ENCODE data around the gene DPYSL3. TPM values are rescaled to one million over a fixed set of nuclear protein-coding genes. Genes with fewer than 3 reads are reported as not detected.

The DPYSL3 gene
- total RNA-seq, 1 donor from 2014 or later, result 165 TPM

DNA sequence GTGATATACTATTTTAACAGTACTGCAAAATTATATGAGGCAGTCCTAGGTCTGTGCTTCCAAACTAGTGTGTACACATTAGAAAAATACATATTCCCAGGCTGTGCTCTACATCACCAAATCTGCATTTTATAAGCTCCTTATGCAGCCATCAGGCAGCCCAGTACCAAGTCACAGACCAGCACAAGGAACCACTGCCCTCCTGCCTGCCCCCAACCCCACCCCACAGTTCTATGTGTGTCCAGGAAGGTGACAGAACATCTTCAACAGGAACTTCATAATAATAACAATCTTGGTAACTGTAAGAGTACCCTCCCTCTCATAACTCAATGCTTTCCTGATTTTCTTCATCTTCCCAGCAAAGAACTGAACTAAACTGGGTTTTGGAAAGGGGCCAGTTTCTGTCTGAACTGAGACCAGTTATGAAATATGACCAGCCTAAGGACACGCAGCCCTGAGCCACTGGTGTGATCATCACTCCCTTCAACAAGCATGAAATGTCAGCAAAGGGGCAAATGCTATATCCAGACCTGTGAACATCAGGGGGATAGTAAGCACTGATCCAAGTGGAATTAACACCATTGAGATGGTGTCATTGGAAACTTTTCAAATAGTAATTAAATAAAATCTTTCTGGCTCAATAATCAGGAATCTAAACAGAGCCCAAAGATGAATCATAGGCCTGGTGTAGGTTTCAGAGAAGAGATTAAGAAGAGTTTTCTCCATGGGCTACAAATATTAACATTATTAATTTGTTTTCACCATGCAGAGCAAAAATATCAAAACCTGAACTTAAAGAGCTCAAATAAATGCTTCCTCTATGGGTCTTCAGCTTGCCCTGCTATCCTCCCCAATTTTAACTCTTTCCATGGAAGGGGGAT lies 82.1 kb downstream of the DPYSL3 start:
- DNase-seq (ENCODE audit: low spot score in 2 of 2, unreplicated experiment in 2 of 2), result no peak
- H3K9me3 Mint-ChIP-seq, result peaks cover 4% of the 10 kb centered on the region
- peak overlapping the region; percentile 75 for H3K27ac Mint-ChIP-seq
- no peaks in the 10 kb centered on the region for H3K27me3 Mint-ChIP-seq (ENCODE audit: low read depth)
- TF ChIP-seq, protein P1, sequence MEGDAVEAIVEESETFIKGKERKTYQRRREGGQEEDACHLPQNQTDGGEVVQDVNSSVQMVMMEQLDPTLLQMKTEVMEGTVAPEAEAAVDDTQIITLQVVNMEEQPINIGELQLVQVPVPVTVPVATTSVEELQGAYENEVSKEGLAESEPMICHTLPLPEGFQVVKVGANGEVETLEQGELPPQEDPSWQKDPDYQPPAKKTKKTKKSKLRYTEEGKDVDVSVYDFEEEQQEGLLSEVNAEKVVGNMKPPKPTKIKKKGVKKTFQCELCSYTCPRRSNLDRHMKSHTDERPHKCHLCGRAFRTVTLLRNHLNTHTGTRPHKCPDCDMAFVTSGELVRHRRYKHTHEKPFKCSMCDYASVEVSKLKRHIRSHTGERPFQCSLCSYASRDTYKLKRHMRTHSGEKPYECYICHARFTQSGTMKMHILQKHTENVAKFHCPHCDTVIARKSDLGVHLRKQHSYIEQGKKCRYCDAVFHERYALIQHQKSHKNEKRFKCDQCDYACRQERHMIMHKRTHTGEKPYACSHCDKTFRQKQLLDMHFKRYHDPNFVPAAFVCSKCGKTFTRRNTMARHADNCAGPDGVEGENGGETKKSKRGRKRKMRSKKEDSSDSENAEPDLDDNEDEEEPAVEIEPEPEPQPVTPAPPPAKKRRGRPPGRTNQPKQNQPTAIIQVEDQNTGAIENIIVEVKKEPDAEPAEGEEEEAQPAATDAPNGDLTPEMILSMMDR (IDR thresholded peaks at IDR 0.05; ENCODE audit: unreplicated experiment), result no peak
- H3K4me3 Mint-ChIP-seq, result no peak overlapping the region
- peaks cover 22% of the 10 kb centered on the region for H3K36me3 Mint-ChIP-seq
- peaks cover 54% of the 10 kb centered on the region for H3K4me1 Mint-ChIP-seq

DNA sequence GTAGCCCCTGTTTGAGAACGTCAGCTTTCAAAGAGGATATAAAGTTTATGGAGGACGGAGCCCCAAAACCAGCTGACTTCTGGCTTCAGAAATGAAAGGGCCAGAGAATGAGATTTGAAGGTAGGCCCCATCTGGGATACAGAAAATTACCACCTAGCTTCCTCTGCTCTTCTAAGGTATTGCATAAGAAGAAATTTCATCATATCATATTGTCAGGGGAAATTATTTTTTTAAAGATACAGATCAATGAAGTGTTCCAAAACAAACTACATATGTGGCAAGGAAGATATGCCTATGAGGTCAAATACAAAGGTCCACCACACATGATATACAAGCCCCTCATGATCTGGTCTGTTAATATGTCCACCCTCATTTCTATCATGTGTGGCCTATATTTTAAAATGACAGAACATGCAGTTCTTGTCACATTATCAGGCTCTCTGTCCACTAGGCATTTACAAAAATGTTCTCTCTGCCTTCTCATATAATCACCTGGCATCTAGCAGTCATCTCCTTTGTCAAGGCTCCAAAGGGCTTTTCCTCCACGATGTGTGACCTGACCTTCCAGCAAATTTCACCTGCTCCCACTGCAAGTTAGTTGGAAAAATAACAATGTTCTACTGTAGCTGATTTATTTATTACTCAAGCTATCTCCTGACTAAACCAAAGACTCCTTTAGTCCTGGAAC lies 83.1 kb downstream of the DPYSL3 start:
- no peak for DNase-seq (ENCODE audit: low spot score in 2 of 2, unreplicated experiment in 2 of 2)
- peaks cover 13% of the 10 kb centered on the region for H3K9me3 Mint-ChIP-seq
- no peaks in the 10 kb centered on the region for H3K27me3 Mint-ChIP-seq (ENCODE audit: low read depth)
- peaks cover 30% of the 10 kb centered on the region for H3K36me3 Mint-ChIP-seq
- H3K4me1 Mint-ChIP-seq, result peaks cover 46% of the 10 kb centered on the region
- peak overlapping the region; percentile 29 for H3K27ac Mint-ChIP-seq
- TF ChIP-seq, protein P1 (IDR thresholded peaks at IDR 0.05; ENCODE audit: unreplicated experiment), result no peak
- no peak overlapping the region for H3K4me3 Mint-ChIP-seq

DNA sequence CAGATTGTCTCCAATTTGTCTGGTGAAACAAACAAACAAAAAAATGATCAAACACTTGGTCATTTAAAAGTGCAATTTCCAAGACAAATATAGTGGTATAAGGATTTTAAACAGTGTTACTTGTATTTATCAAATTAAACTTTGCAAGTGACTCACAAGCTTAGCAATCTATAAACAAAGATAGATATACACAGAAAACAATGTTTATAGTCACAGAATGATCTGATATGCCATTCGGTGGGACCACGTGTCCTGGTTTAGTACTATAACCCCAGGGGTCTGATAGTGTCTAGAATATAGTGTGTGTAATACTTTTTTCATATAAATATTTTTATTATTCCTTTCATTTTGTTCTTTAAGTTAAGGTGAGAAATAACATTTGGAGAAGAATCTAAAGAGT lies 91.3 kb downstream of the DPYSL3 start:
- DNase-seq (ENCODE audit: low spot score in 2 of 2, unreplicated experiment in 2 of 2), result no peak
- Mint-ChIP-seq H3K9me3 (peaks cover 10% of the 10 kb centered on the region), H3K27ac (no peak overlapping the region), H3K4me1 (peaks cover 17% of the 10 kb centered on the region), H3K27me3 (ENCODE audit: low read depth) (no peaks in the 10 kb centered on the region), H3K36me3 (peaks cover 57% of the 10 kb centered on the region), H3K4me3 (no peak overlapping the region)
- TF ChIP-seq, protein P1 (IDR thresholded peaks at IDR 0.05; ENCODE audit: unreplicated experiment), result no peak

- Mint-ChIP-seq H3K9me3 (peaks cover 6% of the 10 kb centered on the region), H3K36me3 (peaks cover 59% of the 10 kb centered on the region), H3K27me3 (ENCODE audit: low read depth) (no peaks in the 10 kb centered on the region), H3K4me1 (peaks cover 17% of the 10 kb centered on the region), H3K4me3 (no peak overlapping the region), H3K27ac (peak overlapping the region; percentile 78)
- DNase-seq (ENCODE audit: low spot score in 2 of 2, unreplicated experiment in 2 of 2), result no peak
- TF ChIP-seq, protein P1 (IDR thresholded peaks at IDR 0.05; ENCODE audit: unreplicated experiment), result no peak
These were observed 92.6 kb downstream of the DPYSL3 start for GRCh38 chr5:147417135-147417813.

GRCh38 chr5:147415651-147416050 lies 94.2 kb downstream of the DPYSL3 start:
- Mint-ChIP-seq H3K36me3 (peaks cover 54% of the 10 kb centered on the region), H3K4me1 (peaks cover 19% of the 10 kb centered on the region), H3K27me3 (ENCODE audit: low read depth) (no peaks in the 10 kb centered on the region), H3K4me3 (no peak overlapping the region), H3K9me3 (no peaks in the 10 kb centered on the region), H3K27ac (no peak overlapping the region)
- TF ChIP-seq, protein P1 (IDR thresholded peaks at IDR 0.05; ENCODE audit: unreplicated experiment), result no peak
- no peak for DNase-seq (ENCODE audit: low spot score in 2 of 2, unreplicated experiment in 2 of 2)

All from mesothelial cell of epicardium (in vitro differentiated cells).